CD4-positive, alpha-beta T cell (primary cell): ENCODE measurements around the gene HCN1. TPM values are rescaled to one million over a fixed set of nuclear protein-coding genes. Genes with fewer than 3 reads are reported as not detected.
"Not testable (repeated sequence)": the region's sequence is repeated elsewhere in the genome, so short reads cannot be mapped to it uniquely, and the experiment has no call there.

Experiments used
- ATAC-seq: fragments of 200-7000 bp; cut with Tn5 transposase; one replicate; pipeline ENCODE4 v1.10.0; 2022; ENCODE audit warnings: mild to moderate bottlenecking; ENCODE audit not compliant: poor library complexity
- CTCF ChIA-PET: fragments of 350-600 bp; sonication (Branson Sonifier 250); formaldehyde crosslinking; loops from one replicate; lab custom pipeline; 2021; ENCODE audit warnings: antibody characterized with exemption, inconsistent platforms; lab: Charles Lee
- POLR2A ChIA-PET: fragments of 350-600 bp; sonication (Branson Sonifier 250); formaldehyde crosslinking; loops from one replicate; lab custom pipeline; 2021; ENCODE audit warnings: antibody characterized with exemption, inconsistent platforms; lab: Charles Lee
- DNase-seq, 14 experiments: peaks; one replicate each; pipeline ENCODE4 v3.0.0-alpha.2; 2013 to 2020; ENCODE audit warnings: mixed read lengths in 2 of 14
- H3K27ac ChIP-seq, 2 donors: one replicate each; pipeline versions ENCODE4 v1.5.1 to v1.7.0; 2013; ENCODE audit warnings: low read length in 2 of 2, low read depth in 1 of 2, mild to moderate bottlenecking in 1 of 2
- H3K27me3 ChIP-seq, 2 experiments: 1 replicate in 1 of 2; 2 replicates in 1 of 2; pipeline versions ENCODE4 v1.6.1 to v1.7.0; 2013; ENCODE audit warnings: low read length in 2 of 2, control low read depth in 1 of 2, mild to moderate bottlenecking in 1 of 2, moderate library complexity in 1 of 2; ENCODE audit not compliant: insufficient read depth in 2 of 2, control insufficient read depth in 1 of 2
- H3K36me3 ChIP-seq: one replicate; pipeline ENCODE4 v1.6.1; 2013; ENCODE audit warnings: low read length, control low read depth; ENCODE audit not compliant: insufficient read depth
- H3K4me1 ChIP-seq: one replicate; pipeline ENCODE4 v1.6.1; 2013; ENCODE audit warnings: low read length, control low read depth; ENCODE audit not compliant: insufficient read depth
- H3K4me3 ChIP-seq: one replicate; pipeline ENCODE4 v1.5.1; 2013; ENCODE audit warnings: mild to moderate bottlenecking, low read length, moderate library complexity
- H3K9me3 ChIP-seq, 2 experiments: 1 replicate in 1 of 2; 2 replicates in 1 of 2; pipeline versions ENCODE4 v1.6.1 to v1.7.0; 2013; ENCODE audit warnings: low read length in 2 of 2, mild to moderate bottlenecking in 2 of 2, control low read depth in 1 of 2, moderate library complexity in 1 of 2; ENCODE audit not compliant: control insufficient read depth in 1 of 2, insufficient read depth in 1 of 2
- H3K27ac Mint-ChIP-seq: one replicate; pipeline ENCODE4 v1.8.0; 2020; ENCODE audit warnings: mixed read lengths
- H3K27me3 Mint-ChIP-seq: one replicate; pipeline ENCODE4 v1.8.0; 2021; ENCODE audit warnings: mixed read lengths
- H3K36me3 Mint-ChIP-seq: one replicate; pipeline ENCODE4 v1.8.0; 2021; ENCODE audit warnings: low read depth, mixed read lengths
- H3K4me1 Mint-ChIP-seq: one replicate; pipeline ENCODE4 v1.8.0; 2021; ENCODE audit warnings: low read depth, mixed read lengths
- H3K4me3 Mint-ChIP-seq: one replicate; pipeline ENCODE4 v1.8.0; 2020; ENCODE audit warnings: mild to moderate bottlenecking, mixed read lengths
- H3K9me3 Mint-ChIP-seq: one replicate; pipeline ENCODE4 v1.8.0; 2020; ENCODE audit warnings: mixed read lengths
- intact Hi-C, 2 experiments: fragments of 100-400 bp; cut with DNase I in 1 of 2; cut with micrococcal nuclease in 1 of 2; formaldehyde crosslinking; loops; one replicate each; pipeline versions ENCODE4 v1.15.1 to v1.9.0; 2023 to 2025; cut with DNase I, micrococcal nuclease
- total RNA-seq, 174 experiments: library from RNA in 2 of 174; stranded (reverse) in 2 of 174; gene quantifications; one replicate each; pipeline ENCODE4 v1.2.3 and lab custom pipeline; 2021 to 2026
- TF ChIP-seq, protein P1 (sequence below): fragments of 200-600 bp; IDR thresholded peaks from one replicate; pipeline ENCODE4 v1.8.0; 2022; ENCODE audit warnings: antibody characterized with exemption, mild to moderate bottlenecking

The HCN1 gene
- total RNA-seq, 2 experiments from 2014 or later = not detected

DNA sequence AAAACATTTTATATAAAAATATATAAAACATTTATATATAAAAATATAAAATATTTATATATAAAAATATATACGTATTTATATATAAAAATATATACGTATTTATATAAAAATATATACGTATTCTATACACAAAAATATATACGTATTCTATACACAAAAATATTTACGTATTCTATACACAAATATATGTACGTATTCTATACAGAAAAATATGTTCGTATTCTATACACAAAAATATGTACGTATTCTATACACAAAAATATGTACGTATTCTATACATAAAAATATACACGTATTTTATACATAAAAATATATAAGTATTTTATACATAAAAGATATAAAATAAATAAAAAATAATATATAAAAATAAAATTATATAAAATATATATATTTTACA is 323.6 kb downstream of the HCN1 start:
- Mint-ChIP-seq H3K36me3 (no peaks in the 10 kb centered on the region), H3K27me3 (no peaks in the 10 kb centered on the region), H3K27ac (no peak overlapping the region), H3K9me3 (peaks cover 6% of the 10 kb centered on the region), H3K4me1 (no peaks in the 10 kb centered on the region), H3K4me3 (no peak overlapping the region)
- Histone ChIP-seq H3K4me3 (no peak overlapping the region), H3K9me3 (no peaks in the 10 kb centered on the region), H3K4me1 (no peaks in the 10 kb centered on the region), H3K27ac (no peak overlapping the region), H3K27me3 (no peaks in the 10 kb centered on the region), H3K36me3 (no peaks in the 10 kb centered on the region)
- ChIA-PET CTCF (no interaction called here), POLR2A (no interaction called here)
- DNase-seq (no peak), ATAC-seq (no peak)
- TF ChIP-seq, protein P1, sequence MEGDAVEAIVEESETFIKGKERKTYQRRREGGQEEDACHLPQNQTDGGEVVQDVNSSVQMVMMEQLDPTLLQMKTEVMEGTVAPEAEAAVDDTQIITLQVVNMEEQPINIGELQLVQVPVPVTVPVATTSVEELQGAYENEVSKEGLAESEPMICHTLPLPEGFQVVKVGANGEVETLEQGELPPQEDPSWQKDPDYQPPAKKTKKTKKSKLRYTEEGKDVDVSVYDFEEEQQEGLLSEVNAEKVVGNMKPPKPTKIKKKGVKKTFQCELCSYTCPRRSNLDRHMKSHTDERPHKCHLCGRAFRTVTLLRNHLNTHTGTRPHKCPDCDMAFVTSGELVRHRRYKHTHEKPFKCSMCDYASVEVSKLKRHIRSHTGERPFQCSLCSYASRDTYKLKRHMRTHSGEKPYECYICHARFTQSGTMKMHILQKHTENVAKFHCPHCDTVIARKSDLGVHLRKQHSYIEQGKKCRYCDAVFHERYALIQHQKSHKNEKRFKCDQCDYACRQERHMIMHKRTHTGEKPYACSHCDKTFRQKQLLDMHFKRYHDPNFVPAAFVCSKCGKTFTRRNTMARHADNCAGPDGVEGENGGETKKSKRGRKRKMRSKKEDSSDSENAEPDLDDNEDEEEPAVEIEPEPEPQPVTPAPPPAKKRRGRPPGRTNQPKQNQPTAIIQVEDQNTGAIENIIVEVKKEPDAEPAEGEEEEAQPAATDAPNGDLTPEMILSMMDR = no peak
- intact Hi-C loops = no loop called here

DNA sequence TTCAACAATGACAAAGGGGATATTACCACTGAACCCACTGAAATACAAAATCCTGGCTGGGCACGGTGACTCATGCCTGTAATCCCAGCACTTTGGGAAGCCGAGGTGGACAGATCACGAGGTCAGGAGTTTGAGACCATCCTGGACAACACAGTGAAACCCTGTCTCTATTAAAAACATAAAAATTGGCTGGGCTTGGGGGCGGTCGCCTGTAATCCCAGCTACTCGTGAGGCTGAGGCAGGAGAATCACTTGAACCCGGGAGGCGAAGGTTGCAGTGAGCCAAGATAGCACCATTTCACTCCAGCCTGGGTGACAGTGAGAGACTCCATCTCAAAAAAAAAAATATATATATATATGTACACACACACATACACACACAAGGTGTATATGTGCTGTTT is 324.8 kb downstream of the HCN1 start:
- intact Hi-C loops, ATAC-seq, H3K36me3 Mint-ChIP-seq, H3K9me3 ChIP-seq, H3K4me3 Mint-ChIP-seq, H3K4me1 Mint-ChIP-seq, DNase-seq, H3K27me3 ChIP-seq, H3K27ac Mint-ChIP-seq, POLR2A ChIA-PET, H3K36me3 ChIP-seq, H3K4me1 ChIP-seq, H3K27ac ChIP-seq, H3K9me3 Mint-ChIP-seq, H3K27me3 Mint-ChIP-seq, CTCF ChIA-PET, H3K4me3 ChIP-seq: not testable (repeated sequence)

DNA sequence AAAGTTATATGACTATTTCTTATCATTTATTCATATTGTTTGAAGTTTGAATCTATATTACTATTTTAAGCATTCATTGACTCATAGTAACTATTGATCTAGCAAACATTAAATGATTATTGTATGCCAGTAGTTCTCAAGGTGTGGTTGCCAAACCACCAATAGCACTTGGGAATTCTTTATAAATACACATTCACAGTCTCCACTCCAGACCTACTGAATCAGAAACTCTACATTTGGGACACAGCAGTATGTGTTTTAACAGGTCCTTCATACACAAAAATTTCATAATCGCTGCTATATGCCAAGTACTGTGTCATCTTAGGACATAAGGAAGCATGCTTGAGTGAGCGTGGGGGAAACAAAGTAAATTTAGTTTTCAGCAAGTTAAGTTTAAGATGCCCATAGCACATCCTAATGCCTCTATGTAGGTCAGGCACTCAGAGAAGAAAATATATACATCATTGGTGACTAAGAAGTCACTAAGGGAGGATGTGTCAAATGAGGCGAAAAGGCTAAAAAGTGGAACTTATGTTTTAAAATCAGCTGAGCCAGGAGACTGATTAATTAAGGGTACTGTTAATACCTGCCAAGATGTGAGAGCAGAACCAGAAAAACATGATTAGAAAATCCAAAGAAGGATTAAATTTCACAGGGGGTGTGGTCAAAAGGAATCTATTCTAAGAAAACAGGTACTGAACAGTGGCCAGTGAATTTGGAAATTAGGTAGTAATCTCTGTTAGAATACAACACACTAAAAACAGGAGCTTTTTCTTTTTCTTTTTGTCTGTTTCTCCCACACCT is 340.8 kb downstream of the HCN1 start:
- ATAC-seq = no peak
- intact Hi-C loops = no loop called here
- no peak overlapping the region for H3K27ac ChIP-seq
- peaks cover 14% of the 10 kb centered on the region for H3K9me3 Mint-ChIP-seq
- no peaks in the 10 kb centered on the region for H3K27me3 Mint-ChIP-seq
- ChIA-PET POLR2A (no interaction called here), CTCF (no interaction called here)
- DNase-seq = no peak
- no peak overlapping the region for H3K4me3 Mint-ChIP-seq
- H3K9me3 ChIP-seq = no peaks in the 10 kb centered on the region
- no peak overlapping the region for H3K4me3 ChIP-seq
- H3K27ac Mint-ChIP-seq = no peak overlapping the region
- H3K4me1 ChIP-seq = no peaks in the 10 kb centered on the region
- no peaks in the 10 kb centered on the region for H3K4me1 Mint-ChIP-seq
- no peaks in the 10 kb centered on the region for H3K36me3 Mint-ChIP-seq
- TF ChIP-seq, protein P1 = no peak
- no peaks in the 10 kb centered on the region for H3K36me3 ChIP-seq
- H3K27me3 ChIP-seq = no peaks in the 10 kb centered on the region

DNA sequence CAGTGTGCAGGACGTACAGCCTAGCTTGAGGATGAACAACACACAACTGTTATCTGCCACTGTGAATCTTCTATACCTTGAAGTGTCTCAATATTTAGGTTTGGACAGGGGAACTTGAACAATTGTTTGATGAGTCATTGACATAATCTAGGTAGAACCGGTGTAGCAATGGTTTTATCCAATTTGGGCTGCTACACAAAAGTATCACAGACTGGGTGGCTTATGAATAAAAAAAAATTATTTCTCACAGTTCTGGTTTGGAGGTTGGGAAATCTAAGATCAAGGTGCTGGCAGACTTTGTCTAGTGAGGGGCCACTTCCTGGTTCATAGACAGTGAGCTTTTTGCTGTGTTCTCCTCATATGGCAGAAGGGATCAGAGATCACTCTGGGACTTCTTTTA is 359.7 kb downstream of the HCN1 start:
- intact Hi-C loops = no loop called here
- Mint-ChIP-seq H3K4me3 (no peak overlapping the region), H3K4me1 (no peaks in the 10 kb centered on the region), H3K9me3 (peaks cover 9% of the 10 kb centered on the region), H3K27ac (no peak overlapping the region), H3K36me3 (no peaks in the 10 kb centered on the region), H3K27me3 (no peaks in the 10 kb centered on the region)
- no peak for ATAC-seq
- H3K9me3 ChIP-seq = peaks cover 0 to 4% of the 10 kb centered on the region in 2 experiments
- ChIA-PET CTCF (no interaction called here), POLR2A (no interaction called here)
- TF ChIP-seq, protein P1 = no peak
- H3K4me3 ChIP-seq = no peak overlapping the region
- no peaks in the 10 kb centered on the region for H3K36me3 ChIP-seq
- no peak overlapping the region for H3K27ac ChIP-seq
- H3K4me1 ChIP-seq = no peaks in the 10 kb centered on the region
- H3K27me3 ChIP-seq = no peaks in the 10 kb centered on the region
- DNase-seq = no peak
